HG03039 (cell line): ENCODE results near the gene KLHDC9.
A peak's percentile ranks its signal among the peaks of the same experiment; 100 is the strongest.

ENCODE experiments used
- ATAC-seq: cut with Tn5 transposase; IDR thresholded peaks from one replicate; pipeline ENCODE4 v1.9.1; 2021; ENCODE audit warnings: mild to moderate bottlenecking, moderate library complexity; ENCODE audit not compliant: unreplicated experiment

Gene KLHDC9

DNA sequence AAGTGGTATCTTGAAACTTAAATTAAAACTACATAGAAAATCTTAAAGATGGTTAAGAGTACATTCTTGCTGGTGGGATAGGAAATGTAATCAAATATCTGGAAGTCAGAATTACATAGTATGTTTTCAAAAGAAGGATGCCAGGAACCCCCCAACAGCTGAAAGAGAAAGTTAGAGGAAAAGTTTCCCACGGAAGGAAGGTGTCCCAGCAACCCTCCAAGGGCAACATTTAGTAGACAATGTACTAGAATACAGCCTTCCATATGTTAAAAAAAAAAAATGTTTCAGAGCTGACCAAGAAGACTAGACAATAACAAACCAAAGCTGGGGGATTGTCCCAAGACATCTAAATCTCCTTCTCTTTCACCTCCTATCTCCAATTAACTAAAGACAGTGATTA is 32.1 kb downstream of the KLHDC9 start:
- no peak for ATAC-seq

DNA sequence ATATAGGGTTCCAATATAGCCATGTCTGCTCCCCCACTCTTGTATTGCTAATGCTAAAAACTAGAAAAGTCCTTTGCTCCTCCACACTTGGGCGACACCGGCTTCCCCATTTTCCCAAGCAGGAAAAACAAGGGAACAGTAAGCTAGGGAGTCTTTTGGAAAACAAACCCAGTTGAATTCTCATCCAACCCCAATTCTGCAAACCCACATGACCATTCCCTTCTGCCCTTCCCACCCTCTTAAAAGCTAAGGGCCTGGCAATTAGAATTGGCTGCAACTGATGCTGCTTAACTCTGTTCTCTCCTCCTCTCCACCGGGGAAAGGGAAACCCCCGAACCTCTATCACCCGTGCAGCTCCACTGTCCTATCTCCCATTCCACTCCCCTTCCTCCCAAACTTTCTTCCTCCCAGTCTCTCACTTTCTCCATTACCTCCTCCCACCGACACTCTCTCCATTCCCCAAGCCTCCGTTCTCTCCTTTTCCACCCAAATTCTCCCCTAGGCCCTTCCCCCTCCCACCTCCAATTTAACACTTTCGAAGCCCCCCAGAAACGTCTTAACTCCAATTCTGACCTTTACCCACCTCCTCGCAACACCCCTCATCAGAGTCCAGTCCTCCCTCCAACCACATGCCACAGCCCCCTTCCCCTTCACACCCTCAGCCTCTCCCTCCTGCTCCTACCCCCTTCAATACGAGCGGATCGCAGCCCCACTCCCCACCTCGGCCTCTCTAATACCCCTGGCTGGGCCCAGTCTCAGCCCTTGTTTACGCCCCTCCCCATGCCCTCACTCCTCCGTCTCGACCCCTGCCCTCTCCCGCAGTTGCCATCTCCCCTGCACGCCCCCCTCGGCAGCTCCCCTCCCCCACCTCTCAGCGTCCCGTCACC is 33.6 kb downstream of the KLHDC9 start:
- ATAC-seq, result no peak

DNA sequence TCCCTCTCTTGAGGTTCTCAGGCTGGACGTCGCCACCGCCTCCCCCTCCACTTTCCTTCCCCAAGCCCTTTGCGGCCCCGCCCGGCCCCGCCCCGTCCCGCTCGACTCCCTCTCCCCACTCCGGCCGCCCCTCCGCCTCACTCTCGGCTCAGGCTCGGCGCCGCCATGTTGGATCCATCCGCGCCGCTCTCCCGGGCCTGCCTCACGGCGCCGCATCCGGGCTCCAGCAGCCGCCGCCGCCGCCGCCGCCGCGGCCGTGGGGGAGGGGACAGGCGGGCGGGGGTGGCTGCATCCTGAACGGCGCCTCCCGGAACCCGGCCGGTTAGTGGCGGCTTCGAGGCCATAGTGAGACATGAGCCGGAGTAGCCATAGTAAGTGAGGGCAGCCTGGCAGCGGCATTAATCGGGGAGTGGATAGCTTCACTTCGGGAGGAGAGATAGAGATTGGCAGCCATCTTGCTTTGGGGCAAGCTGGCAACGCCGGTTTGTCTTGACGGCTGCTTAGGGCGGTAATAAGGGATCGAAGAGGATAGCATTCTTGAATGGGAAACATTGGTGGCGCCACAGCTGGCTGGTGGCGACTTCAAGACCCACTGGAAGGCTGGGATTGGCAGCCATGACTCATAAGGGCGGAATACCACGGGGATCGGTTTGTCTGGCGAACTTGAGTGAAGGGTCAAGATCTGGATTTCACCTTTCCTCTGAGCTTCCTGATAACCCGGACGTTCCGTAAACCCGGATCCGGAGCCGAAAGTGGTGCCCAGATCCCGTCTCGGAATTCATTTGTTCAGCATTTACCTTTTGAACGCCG is 34.5 kb downstream of the KLHDC9 start, which contains the start of gene DEDD:
Gene DEDD, minus strand, starts transcription at position 258 of the 810 bp plus-strand sequence. CDS start 8,205 bp downstream, outside the sequence.
- peak; percentile 89 for ATAC-seq

DNA sequence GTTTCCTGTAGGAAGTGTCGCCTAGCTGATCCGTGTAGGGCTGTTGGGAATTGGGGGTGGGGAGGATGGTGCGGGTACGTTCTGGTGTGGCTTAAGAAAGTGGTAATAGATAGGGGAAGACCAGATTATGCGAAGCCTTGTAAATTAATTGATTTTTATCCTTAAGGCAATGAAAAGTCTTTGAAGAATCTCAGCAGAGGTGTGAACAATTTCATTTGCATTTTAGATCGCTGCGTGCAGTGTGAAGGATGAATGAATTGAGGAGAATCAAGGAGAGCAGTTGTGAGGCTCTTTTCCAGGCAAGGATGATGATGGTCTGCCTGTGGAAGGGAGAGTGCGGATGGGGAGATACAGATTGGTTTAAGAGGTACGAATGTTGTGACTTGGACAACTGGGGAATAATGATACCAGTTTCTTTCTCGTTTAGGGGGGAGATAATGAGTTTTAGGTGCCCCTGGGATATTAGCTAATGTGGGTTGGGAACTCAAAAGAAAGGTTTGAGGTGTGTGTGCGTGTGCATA is 35.1 kb downstream of the KLHDC9 start:
- ATAC-seq, result no peak

DNA sequence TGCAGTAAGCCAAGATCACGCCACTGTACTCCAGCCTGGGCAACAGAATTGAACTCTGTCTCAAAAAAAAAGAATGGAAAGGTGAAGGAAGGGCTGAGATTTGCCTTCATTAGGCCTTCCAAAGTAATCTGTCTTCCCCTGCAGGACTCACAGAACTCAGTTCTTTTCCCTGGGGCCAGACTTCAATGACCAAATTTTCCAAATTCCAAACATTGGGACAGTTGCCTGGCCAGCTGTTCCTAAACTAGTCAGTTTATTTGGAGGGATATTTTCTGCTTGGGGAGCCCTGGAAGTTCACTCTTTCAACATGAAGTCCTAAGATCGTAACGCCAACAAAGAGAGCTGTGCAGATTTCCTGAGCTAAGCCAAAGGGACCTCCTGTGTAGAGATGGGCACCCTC is 39.7 kb downstream of the KLHDC9 start:
- ATAC-seq, result no peak

DNA sequence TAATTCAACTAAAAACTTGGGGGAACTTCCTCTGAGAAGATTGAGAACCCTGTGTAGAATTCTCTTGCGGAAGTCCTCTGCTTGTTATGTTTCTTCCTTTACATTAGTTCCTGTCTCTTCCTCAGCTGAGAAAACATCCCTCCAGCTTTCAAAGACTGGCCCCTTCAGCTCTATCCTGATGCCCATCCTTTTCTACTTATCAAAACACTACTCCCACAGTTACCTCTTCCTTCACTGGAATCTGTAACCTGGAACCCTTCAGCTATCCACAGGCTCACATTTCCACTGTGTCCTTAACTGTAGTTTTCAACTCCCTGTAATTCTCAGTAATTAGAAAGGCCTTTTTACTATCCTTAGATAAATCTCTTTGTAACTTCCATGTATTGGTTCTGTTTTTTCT is 40.3 kb downstream of the KLHDC9 start:
- ATAC-seq, result no peak

DNA sequence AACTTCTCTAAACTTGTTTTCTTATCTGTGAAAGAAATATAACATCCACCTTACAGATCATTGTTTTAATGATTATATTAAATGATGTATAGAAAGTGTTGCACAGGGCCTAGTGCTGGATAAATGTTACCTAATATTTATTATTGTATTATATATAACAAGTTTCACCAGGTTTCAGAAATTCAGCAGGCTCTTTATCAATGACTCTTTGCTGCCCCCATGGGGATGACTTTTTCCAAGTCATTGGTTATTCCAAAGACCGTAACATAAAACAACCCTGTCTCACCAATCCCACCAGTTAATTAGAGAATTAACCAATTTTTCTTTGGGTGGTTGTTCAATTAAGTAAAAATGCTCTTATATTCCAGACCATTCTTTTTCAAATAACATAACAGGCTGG is 41.6 kb downstream of the KLHDC9 start:
- no peak for ATAC-seq

DNA sequence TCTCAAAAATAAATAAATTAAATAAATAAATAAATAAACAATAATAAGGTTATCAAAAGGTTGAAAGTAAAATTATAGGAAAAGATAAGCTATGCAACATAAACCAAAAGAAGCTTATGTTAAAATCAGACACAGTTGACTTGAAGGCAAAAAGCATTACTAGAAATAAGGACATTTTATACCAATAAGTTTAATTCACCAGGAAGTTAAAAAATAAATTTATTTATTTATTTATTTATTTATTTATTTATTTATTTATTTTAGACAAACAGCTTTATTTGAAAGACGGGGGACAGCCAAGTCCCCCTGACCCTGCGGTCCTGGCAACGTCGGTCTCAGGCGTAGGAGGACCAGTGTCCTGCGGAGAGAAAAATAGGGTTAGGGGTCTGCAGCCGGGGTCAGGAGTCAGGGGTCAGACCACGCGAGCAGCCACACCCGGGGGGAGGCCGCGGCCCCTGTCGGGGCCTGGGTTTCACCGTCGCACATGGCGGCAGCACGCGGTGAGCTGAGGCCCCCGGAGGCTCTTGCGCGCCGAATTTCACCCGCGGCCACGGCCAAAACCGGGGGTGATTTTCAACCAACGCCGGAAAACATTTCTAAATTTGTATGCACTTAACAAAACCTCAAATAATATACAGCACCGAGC is 42.7 kb downstream of the KLHDC9 start:
- no peak for ATAC-seq

DNA sequence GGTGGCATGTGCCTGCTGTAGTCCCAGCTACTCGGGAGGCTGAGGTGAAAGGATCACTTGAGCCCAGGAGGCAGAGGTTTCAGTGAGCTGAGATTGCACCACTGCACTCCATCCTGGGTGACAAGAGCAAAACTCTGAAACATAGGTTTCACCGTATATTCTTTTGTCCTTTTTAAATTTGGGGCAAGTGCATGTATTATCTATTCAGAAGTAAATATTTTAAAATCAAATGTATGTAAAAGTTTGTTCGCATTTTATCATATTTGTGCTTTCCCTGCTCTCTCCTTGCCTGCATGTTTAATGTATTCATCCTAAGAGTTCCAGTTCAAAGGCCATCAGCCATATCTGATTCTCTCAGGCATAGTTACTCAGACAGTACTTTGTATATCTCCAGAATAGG is 47.7 kb downstream of the KLHDC9 start:
- ATAC-seq, result no peak
